Measurements from ENCODE around the gene TKTL1.

DNA sequence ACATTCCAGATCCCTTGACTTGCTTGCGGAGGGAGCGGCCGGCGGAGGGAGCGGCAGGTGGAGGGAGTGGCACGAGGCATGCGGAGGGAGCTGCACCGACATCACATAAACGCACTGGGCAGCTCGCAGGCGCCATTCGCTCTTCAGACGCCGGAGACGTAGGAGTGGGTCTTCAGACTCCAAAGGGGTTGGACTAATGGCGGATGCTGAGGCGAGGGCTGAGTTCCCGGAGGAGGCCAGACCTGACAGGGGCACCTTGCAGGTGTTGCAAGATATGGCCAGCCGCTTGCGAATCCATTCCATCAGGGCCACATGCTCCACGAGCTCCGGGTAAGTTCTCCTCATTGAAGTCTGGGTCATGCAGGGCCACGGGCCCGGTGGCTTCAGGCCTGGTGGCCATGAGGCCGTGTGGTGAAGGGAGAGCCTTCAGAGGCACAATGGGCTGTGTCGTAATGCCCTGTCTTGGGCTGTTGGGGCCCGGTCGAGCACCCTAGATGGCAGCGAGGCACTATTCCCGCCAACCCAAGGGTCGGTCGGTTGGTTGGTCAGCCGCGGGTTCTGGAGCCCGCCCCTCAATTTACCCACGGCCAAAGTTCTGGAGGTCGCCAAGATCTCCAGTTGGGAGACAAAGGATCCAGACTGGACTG is at the start of gene TKTL1:
- TF ChIP-seq EP300 (IDR thresholded peaks at IDR 0.05) (no peak), POLR2AphosphoS5 (IDR thresholded peaks at IDR 0.05) (no peak), POLR2A (IDR thresholded peaks at IDR 0.05) (no peak)
- TF ChIP-seq, protein P1, sequence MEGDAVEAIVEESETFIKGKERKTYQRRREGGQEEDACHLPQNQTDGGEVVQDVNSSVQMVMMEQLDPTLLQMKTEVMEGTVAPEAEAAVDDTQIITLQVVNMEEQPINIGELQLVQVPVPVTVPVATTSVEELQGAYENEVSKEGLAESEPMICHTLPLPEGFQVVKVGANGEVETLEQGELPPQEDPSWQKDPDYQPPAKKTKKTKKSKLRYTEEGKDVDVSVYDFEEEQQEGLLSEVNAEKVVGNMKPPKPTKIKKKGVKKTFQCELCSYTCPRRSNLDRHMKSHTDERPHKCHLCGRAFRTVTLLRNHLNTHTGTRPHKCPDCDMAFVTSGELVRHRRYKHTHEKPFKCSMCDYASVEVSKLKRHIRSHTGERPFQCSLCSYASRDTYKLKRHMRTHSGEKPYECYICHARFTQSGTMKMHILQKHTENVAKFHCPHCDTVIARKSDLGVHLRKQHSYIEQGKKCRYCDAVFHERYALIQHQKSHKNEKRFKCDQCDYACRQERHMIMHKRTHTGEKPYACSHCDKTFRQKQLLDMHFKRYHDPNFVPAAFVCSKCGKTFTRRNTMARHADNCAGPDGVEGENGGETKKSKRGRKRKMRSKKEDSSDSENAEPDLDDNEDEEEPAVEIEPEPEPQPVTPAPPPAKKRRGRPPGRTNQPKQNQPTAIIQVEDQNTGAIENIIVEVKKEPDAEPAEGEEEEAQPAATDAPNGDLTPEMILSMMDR (IDR thresholded peaks at IDR 0.05) = no peak
